Endothelial cell of umbilical vein (primary cell): ENCODE measurements around the gene KLK3. TPM values are rescaled to one million over a fixed set of nuclear protein-coding genes. Genes with fewer than 3 reads are reported as not detected.

Experiments
- BruUV-seq: library from RNA; stranded (reverse); fragments of 400-500 nt; replicated peaks from 2 replicates; lab custom pipeline; 2021; lab: Mats Ljungman, UMichigan
- CTCF ChIA-PET: fragments of 300-600, 350-600 bp; sonication (Branson Sonifier 250); formaldehyde crosslinking; loops from one replicate; lab custom pipeline; 2021; ENCODE audit warnings: antibody characterized with exemption, inconsistent platforms; lab: Charles Lee
- POLR2A ChIA-PET: fragments of 300-600, 350-600 bp; sonication (Branson Sonifier 250); formaldehyde crosslinking; loops from one replicate; lab custom pipeline; 2021; ENCODE audit warnings: antibody characterized with exemption, inconsistent platforms; lab: Charles Lee
- DNase-seq: peaks from one replicate; pipeline ENCODE4 v3.0.0-alpha.2; 2011; ENCODE audit warnings: low read depth, low spot score
- FAIRE-seq: peaks from 2 replicates; lab custom pipeline; 2011; peaks lifted over from hg19 to GRCh38; lab: Jason Lieb, UNC
- H2AFZ ChIP-seq: 2 replicates; pipeline ENCODE4 v1.6.0; 2012; ENCODE audit warnings: low read depth, low read length, control low read depth, inconsistent platforms
- H3K27ac ChIP-seq: 2 replicates; pipeline ENCODE4 v1.5.1; 2011; ENCODE audit warnings: low read depth, mild to moderate bottlenecking, control low read depth, low read length, moderate library complexity; ENCODE audit not compliant: insufficient read depth
- H3K27me3 ChIP-seq, 2 experiments: 2 replicates each; pipeline versions ENCODE4 v1.6.0 to v1.6.1; 2011; ENCODE audit warnings: low read length in 2 of 2, mixed read lengths in 1 of 2; ENCODE audit not compliant: control insufficient read depth in 2 of 2, insufficient read depth in 2 of 2
- H3K36me3 ChIP-seq, 2 experiments: 2 replicates in 1 of 2; 3 replicates in 1 of 2; pipeline ENCODE4 v1.5.1; 2011; ENCODE audit warnings: low read length in 2 of 2, mild to moderate bottlenecking in 1 of 2, moderate library complexity in 1 of 2; ENCODE audit not compliant: control insufficient read depth in 2 of 2, insufficient read depth in 2 of 2; ENCODE audit errors: extremely low read depth in 1 of 2
- H3K4me1 ChIP-seq: 3 replicates; pipeline ENCODE4 v1.5.1; 2011; ENCODE audit warnings: mild to moderate bottlenecking, low read length; ENCODE audit not compliant: control insufficient read depth, insufficient read depth; ENCODE audit errors: extremely low read depth
- H3K4me2 ChIP-seq: 2 replicates; pipeline ENCODE4 v1.6.1; 2011; ENCODE audit warnings: low read length, control low read depth, mixed read lengths; ENCODE audit not compliant: insufficient read depth
- H3K4me3 ChIP-seq, 3 experiments: fragments of 200-600 bp in 1 of 3; sonication (generic), shearing (Covaris generic) in 1 of 3; replicated peaks in 1 of 3; 2 replicates each; pipeline ENCODE4 v1.5.1; 2011 to 2016; ENCODE audit warnings: control low read depth in 3 of 3, low read length in 3 of 3, mild to moderate bottlenecking in 2 of 3, inconsistent platforms in 1 of 3, low read depth in 1 of 3, moderate library complexity in 1 of 3; ENCODE audit not compliant: insufficient read depth in 1 of 3
- H3K79me2 ChIP-seq: 2 replicates; pipeline ENCODE4 v1.6.0; 2012; ENCODE audit warnings: low read length, inconsistent platforms; ENCODE audit not compliant: control insufficient read depth, insufficient read depth
- H3K9ac ChIP-seq: replicated peaks from 2 replicates; pipeline ENCODE3; 2011; ENCODE audit warnings: low read length, control low read depth; ENCODE audit not compliant: insufficient read depth; ENCODE audit errors: extremely low read depth
- H3K9me1 ChIP-seq: replicated peaks from 3 replicates; pipeline ENCODE4 v1.6.0; 2011; ENCODE audit warnings: mild to moderate bottlenecking, low read length; ENCODE audit not compliant: control insufficient read depth, insufficient read depth; ENCODE audit errors: extremely low read depth
- H3K9me3 ChIP-seq: replicated peaks from 2 replicates; pipeline ENCODE4 v1.5.1; 2012; ENCODE audit warnings: low read length, inconsistent platforms; ENCODE audit not compliant: control insufficient read depth, insufficient read depth
- H4K20me1 ChIP-seq: replicated peaks from 2 replicates; pipeline ENCODE3; 2011; ENCODE audit warnings: mild to moderate bottlenecking, low read length; ENCODE audit not compliant: control insufficient read depth, insufficient read depth; ENCODE audit errors: extremely low read depth
- EZH2 ChIP-seq: IDR thresholded peaks from 2 replicates; pipeline ENCODE4 v1.6.1; 2012; ENCODE audit warnings: borderline replicate concordance, low read depth, mild to moderate bottlenecking, moderate library complexity, low read length, inconsistent platforms; ENCODE audit not compliant: severe bottlenecking
- FOS ChIP-seq: IDR thresholded peaks from 2 replicates; pipeline ENCODE4 v1.6.1; 2011; ENCODE audit warnings: mild to moderate bottlenecking, low read length, moderate library complexity, borderline replicate concordance; ENCODE audit not compliant: insufficient read depth
- GATA2 ChIP-seq: IDR thresholded peaks from 2 replicates; pipeline ENCODE4 v1.7.0; 2011; ENCODE audit warnings: low read depth, mild to moderate bottlenecking, moderate library complexity, mixed read lengths, low read length; ENCODE audit not compliant: insufficient read length, insufficient read depth
- JUN ChIP-seq: IDR thresholded peaks from 2 replicates; pipeline ENCODE4 v1.6.1; 2011; ENCODE audit warnings: borderline replicate concordance, low read depth; ENCODE audit not compliant: insufficient read length, insufficient read depth
- MYC ChIP-seq: IDR thresholded peaks from one replicate; pipeline ENCODE4 v1.6.1; 2011; ENCODE audit warnings: mild to moderate bottlenecking, low read depth, low read length
- POLR2A ChIP-seq: IDR thresholded peaks from 2 replicates; pipeline ENCODE4 v1.6.1; 2012; ENCODE audit warnings: low read depth, mild to moderate bottlenecking, control low read depth, low read length
- POLR2AphosphoS5 ChIP-seq: IDR thresholded peaks from 2 replicates; pipeline ENCODE4 v1.6.1; 2012; ENCODE audit warnings: low read depth, mild to moderate bottlenecking, control low read depth, low read length, moderate library complexity; ENCODE audit not compliant: insufficient read depth
- dilution Hi-C: fragments of 300-500 bp; cut with MboI; formaldehyde crosslinking; loops from one replicate; pipeline ENCODE4 v1.15.0; 2019; ENCODE audit warnings: low sequenced_read_pairs; ENCODE audit not compliant: extremely low pct_ligation_motif_present
- intact Hi-C: fragments of 100-400 bp; cut with micrococcal nuclease; formaldehyde crosslinking; loops from one replicate; pipeline ENCODE4 v1.10.0; 2022
- polyA plus RNA-seq, 4 experiments: library from polyadenylated mRNA; depleted of rRNA in 3 of 4; stranded (reverse) in 3 of 4; unstranded in 1 of 4; fragments of >200 nt; gene quantifications; 2 replicates each; pipeline versions ENCODE4 v1.2.1 to v1.2.3, GENCODE V29; 2011 to 2012; ENCODE audit warnings: missing spikeins in 1 of 4
- total RNA-seq: library from RNA; stranded (reverse); gene quantifications from 2 replicates; pipeline ENCODE4 v1.2.3, GENCODE V29; 2021
- TF ChIP-seq, protein P1 (sequence below): IDR thresholded peaks from 2 replicates; pipeline ENCODE4 v1.6.1; 2011; ENCODE audit not compliant: insufficient read depth, insufficient read length
- TF ChIP-seq, protein P2 (sequence below), 2 donors: IDR thresholded peaks; 1 replicate in 1 of 2; 2 replicates in 1 of 2; pipeline ENCODE4 v1.5.1; 2011; ENCODE audit warnings: low read length in 2 of 2, mild to moderate bottlenecking in 2 of 2, moderate library complexity in 2 of 2, control low read depth in 1 of 2, inconsistent platforms in 1 of 2, low read depth in 1 of 2; ENCODE audit not compliant: insufficient read depth in 1 of 2; ENCODE audit errors: extremely low read depth in 1 of 2

The KLK3 gene
- total and polyA plus RNA-seq, 2 donors (not counting 3 experiments of a cell fraction or from before 2014, with no cell fraction given), result not detected

DNA sequence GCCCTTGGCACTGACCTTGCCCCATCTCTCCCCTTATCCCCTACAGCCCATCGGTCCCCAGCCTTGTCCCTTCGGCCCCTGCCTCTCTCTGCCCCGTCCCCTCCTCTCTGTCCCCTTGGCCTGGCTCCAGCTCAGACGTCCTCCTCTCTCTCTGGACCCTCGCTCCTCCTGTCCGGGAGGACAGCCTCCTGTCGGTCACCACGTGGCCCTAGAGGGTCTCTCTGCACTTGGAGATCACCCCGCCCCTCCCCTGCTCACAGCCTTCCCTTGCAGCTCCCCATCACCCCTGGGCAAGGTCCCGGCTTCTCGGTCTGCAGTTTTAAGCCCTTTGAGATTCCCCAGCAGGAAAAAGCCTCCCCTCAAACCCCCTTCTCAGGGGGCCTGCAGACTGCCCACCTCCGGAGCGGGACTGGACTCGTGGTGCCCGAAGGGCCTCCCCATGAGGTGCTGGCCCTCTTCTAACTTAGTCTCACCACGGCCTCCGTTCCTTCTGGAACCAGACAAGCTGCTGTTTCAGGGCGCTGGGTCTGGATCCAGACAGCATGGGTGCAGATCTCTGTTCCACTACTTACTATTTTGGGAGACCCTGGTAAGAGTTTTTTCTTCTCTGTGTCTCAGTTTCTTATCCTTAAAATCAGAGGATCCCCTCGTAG is 18.0 kb upstream of the KLK3 start:
- POLR2A ChIA-PET, result no interaction called here
- no peak overlapping the region for H3K4me3 ChIP-seq
- no TSS peak for BruUV-seq

More for the DNA sequence above, 18.0 kb upstream of the KLK3 start:
- Histone ChIP-seq H3K9ac (no peak overlapping the region), H3K79me2 (no peaks in the 10 kb centered on the region), H4K20me1 (no peaks in the 10 kb centered on the region), H3K36me3 (no peaks in the 10 kb centered on the region), H3K9me1 (no peaks in the 10 kb centered on the region), H3K4me2 (no peak overlapping the region), H3K9me3 (no peaks in the 10 kb centered on the region), H3K27ac (no peak overlapping the region), H3K27me3 (no peaks in the 10 kb centered on the region), H2AFZ (peak overlapping the region; percentile 97), H3K4me1 (peaks cover 4% of the 10 kb centered on the region)
- CTCF ChIA-PET, result interaction anchor here (2.0 kb wide), 1 partner anchor 85 kb away, joined by 5 read pairs; no protein-coding TSS in a partner anchor
- intact Hi-C loops (no loop called here), dilution Hi-C loops (no loop called here)
- DNase-seq (no peak), FAIRE-seq (no peak)
- no peak for TF ChIP-seq POLR2AphosphoS5
- TF ChIP-seq MYC, result no peak
- TF ChIP-seq GATA2, result no peak
- TF ChIP-seq, protein P1, sequence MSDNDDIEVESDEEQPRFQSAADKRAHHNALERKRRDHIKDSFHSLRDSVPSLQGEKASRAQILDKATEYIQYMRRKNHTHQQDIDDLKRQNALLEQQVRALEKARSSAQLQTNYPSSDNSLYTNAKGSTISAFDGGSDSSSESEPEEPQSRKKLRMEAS, result no peak
- TF ChIP-seq EZH2, result no peak
- TF ChIP-seq, protein P2, sequence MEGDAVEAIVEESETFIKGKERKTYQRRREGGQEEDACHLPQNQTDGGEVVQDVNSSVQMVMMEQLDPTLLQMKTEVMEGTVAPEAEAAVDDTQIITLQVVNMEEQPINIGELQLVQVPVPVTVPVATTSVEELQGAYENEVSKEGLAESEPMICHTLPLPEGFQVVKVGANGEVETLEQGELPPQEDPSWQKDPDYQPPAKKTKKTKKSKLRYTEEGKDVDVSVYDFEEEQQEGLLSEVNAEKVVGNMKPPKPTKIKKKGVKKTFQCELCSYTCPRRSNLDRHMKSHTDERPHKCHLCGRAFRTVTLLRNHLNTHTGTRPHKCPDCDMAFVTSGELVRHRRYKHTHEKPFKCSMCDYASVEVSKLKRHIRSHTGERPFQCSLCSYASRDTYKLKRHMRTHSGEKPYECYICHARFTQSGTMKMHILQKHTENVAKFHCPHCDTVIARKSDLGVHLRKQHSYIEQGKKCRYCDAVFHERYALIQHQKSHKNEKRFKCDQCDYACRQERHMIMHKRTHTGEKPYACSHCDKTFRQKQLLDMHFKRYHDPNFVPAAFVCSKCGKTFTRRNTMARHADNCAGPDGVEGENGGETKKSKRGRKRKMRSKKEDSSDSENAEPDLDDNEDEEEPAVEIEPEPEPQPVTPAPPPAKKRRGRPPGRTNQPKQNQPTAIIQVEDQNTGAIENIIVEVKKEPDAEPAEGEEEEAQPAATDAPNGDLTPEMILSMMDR (IDR thresholded peaks at IDR 0.05; ENCODE audit: extremely low read depth in 1 of 2, insufficient read depth in 1 of 2, low read depth in 1 of 2, low read length in 2 of 2), result no peak
- no peak for TF ChIP-seq JUN
- TF ChIP-seq FOS, result no peak
- TF ChIP-seq POLR2A, result no peak
